SW 1271 (cell line): ENCODE measurements around the gene PRSS27.

ENCODE experiments used
- DNase-seq, 2 experiments: peaks; one replicate each; lab custom pipeline; 2025; lab: John Stamatoyannopoulos, UW

Gene PRSS27

GRCh38 chr16:2751577-2752034, 31.6 kb upstream of the PRSS27 start:
- DNase-seq = no peak

GRCh38 chr16:2749936-2750335, 29.9 kb upstream of the PRSS27 start:
- no peak for DNase-seq

GRCh38 chr16:2749476-2749875, 29.5 kb upstream of the PRSS27 start:
- no peak for DNase-seq

- DNase-seq = no peak
Measured at GRCh38 chr16:2748757-2749455, 28.9 kb upstream of the PRSS27 start.

GRCh38 chr16:2745961-2746360, 25.9 kb upstream of the PRSS27 start:
- no peak for DNase-seq

GRCh38 chr16:2745116-2745890, 25.3 kb upstream of the PRSS27 start:
- no peak for DNase-seq

- DNase-seq = no peak
Measured at GRCh38 chr16:2744711-2745110, 24.7 kb upstream of the PRSS27 start.

- no peak for DNase-seq
Measured at GRCh38 chr16:2743007-2743810, 23.2 kb upstream of the PRSS27 start.

GRCh38 chr16:2742323-2743006, 22.4 kb upstream of the PRSS27 start:
- DNase-seq = no peak

- DNase-seq = no peak
Measured at GRCh38 chr16:2741168-2741567, 21.1 kb upstream of the PRSS27 start.

- no peak for DNase-seq
Measured at GRCh38 chr16:2740476-2740875, 20.5 kb upstream of the PRSS27 start.

GRCh38 chr16:2739625-2740430, 19.8 kb upstream of the PRSS27 start:
- no peak for DNase-seq

GRCh38 chr16:2738615-2739014, 18.6 kb upstream of the PRSS27 start:
- no peak for DNase-seq

GRCh38 chr16:2737895-2738418, 17.9 kb upstream of the PRSS27 start:
- DNase-seq = no peak

GRCh38 chr16:2737238-2737605, 17.2 kb upstream of the PRSS27 start:
- no peak for DNase-seq

- DNase-seq = no peak
Measured at GRCh38 chr16:2736476-2737237, 16.6 kb upstream of the PRSS27 start.

GRCh38 chr16:2734844-2735515, 15.0 kb upstream of the PRSS27 start:
- DNase-seq = no peak

GRCh38 chr16:2728034-2728433, 8.0 kb upstream of the PRSS27 start:
- DNase-seq = no peak

- no peak for DNase-seq
Measured at GRCh38 chr16:2726923-2727322, 6.9 kb upstream of the PRSS27 start.
